K562 (cell line): ENCODE measurements around the gene ETFBKMT. TPM values are rescaled to one million over a fixed set of nuclear protein-coding genes. Genes with fewer than 3 reads are reported as not detected.

Source experiments
- BCOR ChIP-seq: fragments of 450-650 bp; IDR thresholded peaks from 2 replicates; pipeline ENCODE4 v1.6.1; 2016
- BHLHE40 ChIP-seq: IDR thresholded peaks from 2 replicates; pipeline ENCODE4 v1.6.1; 2011; ENCODE audit warnings: low read length, improper control_type of control experiment
- CCNT2 ChIP-seq: IDR thresholded peaks from 2 replicates; pipeline ENCODE4 v1.6.1; 2011; ENCODE audit warnings: borderline replicate concordance, low read depth, mild to moderate bottlenecking, moderate library complexity, mixed read lengths, low read length; ENCODE audit not compliant: insufficient read length; ENCODE audit errors: extremely low read depth
- FOSL1 ChIP-seq: fragments of 200-800 bp; sonication (Bioruptor generic); conservative IDR thresholded peaks from 2 replicates; pipeline ENCODE4 v1.6.1; 2016; ENCODE audit warnings: missing genetic modification characterization, missing compliant biosample characterization
- GABPB1 ChIP-seq: sonication (generic); formaldehyde crosslinking; IDR thresholded peaks from 2 replicates; pipeline ENCODE4 v1.8.0; 2022; ENCODE audit warnings: mild to moderate bottlenecking, missing genetic modification reagents
- HDAC1 ChIP-seq, 2 experiments: fragments of 450-650 bp; IDR thresholded peaks; 2 replicates each; pipeline ENCODE4 v1.6.1; 2016 to 2017; ENCODE audit warnings: inconsistent platforms in 1 of 2, mild to moderate bottlenecking in 1 of 2, moderate library complexity in 1 of 2
- JUND ChIP-seq, 2 experiments: IDR thresholded peaks; 2 replicates in 1 of 2; 3 replicates in 1 of 2; pipeline ENCODE4 v1.6.1; 2011; ENCODE audit warnings: borderline replicate concordance in 2 of 2, low read depth in 2 of 2, low read length in 2 of 2, improper control_type of control experiment in 1 of 2, missing biosample characterization in 1 of 2, missing genetic modification characterization in 1 of 2, missing genetic modification reagents in 1 of 2
- KDM1A ChIP-seq, 2 experiments: fragments of 450-650 bp; IDR thresholded peaks; 2 replicates each; pipeline ENCODE4 v1.6.1; 2016; ENCODE audit warnings: mild to moderate bottlenecking in 2 of 2
- LARP7 ChIP-seq: fragments of 450-650 bp; IDR thresholded peaks from 2 replicates; pipeline ENCODE4 v1.6.1; 2016
- MTA1 ChIP-seq: fragments of 450-650 bp; IDR thresholded peaks from 2 replicates; pipeline ENCODE4 v1.6.1; 2017; ENCODE audit warnings: borderline replicate concordance
- NCOR1 ChIP-seq: fragments of 450-650 bp; IDR thresholded peaks from 2 replicates; pipeline ENCODE4 v1.6.1; 2016; ENCODE audit warnings: mild to moderate bottlenecking, moderate library complexity
- NRF1 ChIP-seq, 2 experiments: fragments of 450-650 bp; IDR thresholded peaks in 1 of 2; conservative IDR thresholded peaks in 1 of 2; 2 replicates each; pipeline ENCODE4 v1.6.1; 2014; ENCODE audit warnings: mild to moderate bottlenecking in 2 of 2
- OTX1 ChIP-seq: fragments of 450-650 bp; formaldehyde crosslinking; IDR thresholded peaks from 2 replicates; pipeline ENCODE4 v1.4.0; 2022; ENCODE audit warnings: mild to moderate bottlenecking
- TEAD4 ChIP-seq, 2 experiments: sonication (generic) in 1 of 2; formaldehyde crosslinking in 1 of 2; IDR thresholded peaks; 2 replicates each; pipeline versions ENCODE4 v1.6.1 to v1.8.0; 2012 to 2022; ENCODE audit warnings: borderline replicate concordance in 1 of 2, inconsistent platforms in 1 of 2, low read length in 1 of 2, mild to moderate bottlenecking in 1 of 2, missing genetic modification reagents in 1 of 2
- TFAM ChIP-seq: fragments of 250-450 bp; sonication (Bioruptor Pico); conservative IDR thresholded peaks from 2 replicates; pipeline ENCODE4 v1.5.0; 2021; ENCODE audit warnings: mild to moderate bottlenecking, moderate library complexity
- ZFPM2 ChIP-seq: fragments of 250-450 bp; sonication (Bioruptor Pico); IDR thresholded peaks from 2 replicates; pipeline ENCODE4 v1.5.1; 2022; ENCODE audit warnings: mild to moderate bottlenecking
- ZKSCAN3 ChIP-seq: fragments of 250-450 bp; sonication (Bioruptor Pico); IDR thresholded peaks from 2 replicates; pipeline ENCODE4 v1.4.0; 2020
- ZNF444 ChIP-seq: fragments of 250-450 bp; sonication (Bioruptor Pico); IDR thresholded peaks from 2 replicates; pipeline ENCODE4 v1.4.0; 2020; ENCODE audit warnings: mild to moderate bottlenecking, moderate library complexity
- ZNF583 ChIP-seq: fragments of 250-450 bp; sonication (Bioruptor Pico); IDR thresholded peaks from 2 replicates; pipeline ENCODE4 v1.4.0; 2020
- polyA plus RNA-seq, 8 experiments: library from polyadenylated mRNA; depleted of rRNA in 4 of 8; stranded (reverse) in 5 of 8; unstranded in 3 of 8; fragments of >200 nt; fragmentation: Nextera tagmentation in 2 of 8; fragmentation: Illumina TruSeq in 1 of 8; extraction: Ambion mirVana in 2 of 8; extraction: Trizol in 1 of 8; gene quantifications; 2 replicates each; pipeline versions ENCODE4 v1.2.1 to v1.2.3, GENCODE V29; 2011 to 2014; ENCODE audit warnings: inconsistent platforms in 1 of 8, missing spikeins in 1 of 8
- total RNA-seq, 7 experiments: library from RNA; depleted of rRNA in 6 of 7; stranded (reverse); fragments of >200 nt in 6 of 7; fragmentation: Illumina TruSeq in 2 of 7; extraction: Trizol in 2 of 7; gene quantifications; 2 replicates each; pipeline versions ENCODE4 v1.2.1 to v1.2.3, GENCODE V29; 2011 to 2021; ENCODE audit warnings: low replicate concordance in 1 of 7
- TF ChIP-seq, protein P1 (sequence below), 2 experiments: fragments of 450-650 bp; conservative IDR thresholded peaks; 2 replicates each; pipeline ENCODE4 v1.6.1; 2017; ENCODE audit warnings: mild to moderate bottlenecking in 2 of 2, moderate library complexity in 2 of 2
- TF ChIP-seq, protein P2 (sequence below): fragments of 250-450 bp; sonication (Bioruptor Pico); IDR thresholded peaks from 2 replicates; pipeline ENCODE4 v1.5.0; 2021
- TF ChIP-seq, protein P3 (sequence below): sonication (generic); formaldehyde crosslinking; IDR thresholded peaks from 2 replicates; pipeline ENCODE4 v1.8.1; 2022; ENCODE audit warnings: missing genetic modification reagents
- TF ChIP-seq, protein P4 (sequence below): fragments of 450-650 bp; IDR thresholded peaks from 2 replicates; pipeline ENCODE4 v1.6.1; 2016; ENCODE audit warnings: low read depth, mild to moderate bottlenecking, moderate library complexity
- TF ChIP-seq, protein P5 (sequence below), 2 experiments: fragments of 450-650 bp in 1 of 2; sonication (generic) in 1 of 2; formaldehyde crosslinking in 1 of 2; IDR thresholded peaks in 1 of 2; conservative IDR thresholded peaks in 1 of 2; 2 replicates each; pipeline versions ENCODE4 v1.6.1 to v1.8.1; 2016 to 2023; ENCODE audit warnings: mild to moderate bottlenecking in 2 of 2, moderate library complexity in 2 of 2, inconsistent platforms in 1 of 2, missing genetic modification reagents in 1 of 2

ETFBKMT gene
- total and polyA plus RNA-seq, 9 of the 15 experiments (the other 6 are each of a cell fraction or from before 2014, with no cell fraction given) = 0.18 to 1.7 (median 0.96) TPM

DNA sequence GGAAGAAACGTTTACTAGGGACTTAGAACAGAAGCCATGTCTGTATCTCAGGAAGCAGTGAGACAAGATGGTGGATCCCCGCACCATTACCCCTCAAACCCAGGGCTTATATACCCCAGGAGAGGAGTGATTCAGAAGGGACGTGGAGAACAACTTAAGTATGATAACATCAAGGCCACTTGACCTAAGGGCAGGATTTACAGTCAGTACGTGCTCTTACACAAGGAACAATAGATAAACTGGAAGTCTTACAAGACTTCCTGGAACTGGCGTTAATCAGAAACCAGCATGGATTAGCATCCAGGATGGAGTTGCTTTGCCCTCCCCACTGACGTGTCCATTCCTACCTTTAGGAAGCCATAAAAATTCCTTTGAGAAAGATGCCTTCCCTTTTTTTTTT, 8.6 kb upstream of the ETFBKMT start (continued):
- TF ChIP-seq GABPB1 (CRISPR knock-in tag) (0 out of 2 replicates have a peak, but pooled peaks have one; percentile 13), MTA1 (no peak), ZNF444 (CRISPR knock-in tag) (no peak), HDAC1 (IDR thresholded peaks at IDR 0.05) (peak in 1 of 2 experiments; percentile 97; a peak in 2 of 4 replicates), TEAD4 (IDR thresholded peaks at IDR 0.05; ENCODE audit: low read length) (peak; percentile 42; the same call in 1 of the 2 replicates), TEAD4 (CRISPR knock-in tag; IDR thresholded peaks at IDR 0.05; ENCODE audit: borderline replicate concordance) (no peak), LARP7 (no peak), NCOR1 (peak; percentile 49), ZFPM2 (CRISPR knock-in tag) (no peak), FOSL1 (tag) (peak; percentile 66), BHLHE40 (peak; percentile 79), TFAM (CRISPR knock-in tag) (no peak), OTX1 (no peak), ZKSCAN3 (CRISPR knock-in tag) (no peak), NRF1 (conservative IDR thresholded peaks at IDR 0.05 in 1 of 2, IDR thresholded peaks at IDR 0.05 in 1 of 2) (no peak), BCOR (0 out of 2 replicates have a peak, but pooled peaks have one; percentile 11), ZNF583 (CRISPR knock-in tag) (no peak), CCNT2 (no peak), JUND (IDR thresholded peaks at IDR 0.05; ENCODE audit: borderline replicate concordance, low read depth, low read length) (no peak), JUND (tag; IDR thresholded peaks at IDR 0.05; ENCODE audit: borderline replicate concordance, low read depth, low read length) (peak; percentile 61; the same call in 1 of the 3 replicates), KDM1A (IDR thresholded peaks at IDR 0.05) (peak; percentile 96 to 97)
- TF ChIP-seq, protein P1, sequence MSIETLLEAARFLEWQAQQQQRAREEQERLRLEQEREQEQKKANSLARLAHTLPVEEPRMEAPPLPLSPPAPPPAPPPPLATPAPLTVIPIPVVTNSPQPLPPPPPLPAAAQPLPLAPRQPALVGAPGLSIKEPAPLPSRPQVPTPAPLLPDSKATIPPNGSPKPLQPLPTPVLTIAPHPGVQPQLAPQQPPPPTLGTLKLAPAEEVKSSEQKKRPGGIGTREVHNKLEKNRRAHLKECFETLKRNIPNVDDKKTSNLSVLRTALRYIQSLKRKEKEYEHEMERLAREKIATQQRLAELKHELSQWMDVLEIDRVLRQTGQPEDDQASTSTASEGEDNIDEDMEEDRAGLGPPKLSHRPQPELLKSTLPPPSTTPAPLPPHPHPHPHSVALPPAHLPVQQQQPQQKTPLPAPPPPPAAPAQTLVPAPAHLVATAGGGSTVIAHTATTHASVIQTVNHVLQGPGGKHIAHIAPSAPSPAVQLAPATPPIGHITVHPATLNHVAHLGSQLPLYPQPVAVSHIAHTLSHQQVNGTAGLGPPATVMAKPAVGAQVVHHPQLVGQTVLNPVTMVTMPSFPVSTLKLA (conservative IDR thresholded peaks at IDR 0.05) = peak in 1 of 2 experiments; percentile 42; a peak in 2 of 4 replicates
- TF ChIP-seq, protein P2, sequence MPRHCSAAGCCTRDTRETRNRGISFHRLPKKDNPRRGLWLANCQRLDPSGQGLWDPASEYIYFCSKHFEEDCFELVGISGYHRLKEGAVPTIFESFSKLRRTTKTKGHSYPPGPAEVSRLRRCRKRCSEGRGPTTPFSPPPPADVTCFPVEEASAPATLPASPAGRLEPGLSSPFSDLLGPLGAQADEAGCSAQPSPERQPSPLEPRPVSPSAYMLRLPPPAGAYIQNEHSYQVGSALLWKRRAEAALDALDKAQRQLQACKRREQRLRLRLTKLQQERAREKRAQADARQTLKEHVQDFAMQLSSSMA (CRISPR knock-in tag) = no peak
- TF ChIP-seq, protein P3, sequence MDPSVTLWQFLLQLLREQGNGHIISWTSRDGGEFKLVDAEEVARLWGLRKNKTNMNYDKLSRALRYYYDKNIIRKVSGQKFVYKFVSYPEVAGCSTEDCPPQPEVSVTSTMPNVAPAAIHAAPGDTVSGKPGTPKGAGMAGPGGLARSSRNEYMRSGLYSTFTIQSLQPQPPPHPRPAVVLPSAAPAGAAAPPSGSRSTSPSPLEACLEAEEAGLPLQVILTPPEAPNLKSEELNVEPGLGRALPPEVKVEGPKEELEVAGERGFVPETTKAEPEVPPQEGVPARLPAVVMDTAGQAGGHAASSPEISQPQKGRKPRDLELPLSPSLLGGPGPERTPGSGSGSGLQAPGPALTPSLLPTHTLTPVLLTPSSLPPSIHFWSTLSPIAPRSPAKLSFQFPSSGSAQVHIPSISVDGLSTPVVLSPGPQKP (CRISPR knock-in tag) = no peak
- TF ChIP-seq, protein P4, sequence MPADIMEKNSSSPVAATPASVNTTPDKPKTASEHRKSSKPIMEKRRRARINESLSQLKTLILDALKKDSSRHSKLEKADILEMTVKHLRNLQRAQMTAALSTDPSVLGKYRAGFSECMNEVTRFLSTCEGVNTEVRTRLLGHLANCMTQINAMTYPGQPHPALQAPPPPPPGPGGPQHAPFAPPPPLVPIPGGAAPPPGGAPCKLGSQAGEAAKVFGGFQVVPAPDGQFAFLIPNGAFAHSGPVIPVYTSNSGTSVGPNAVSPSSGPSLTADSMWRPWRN = peak; percentile 92
- TF ChIP-seq, protein P5, sequence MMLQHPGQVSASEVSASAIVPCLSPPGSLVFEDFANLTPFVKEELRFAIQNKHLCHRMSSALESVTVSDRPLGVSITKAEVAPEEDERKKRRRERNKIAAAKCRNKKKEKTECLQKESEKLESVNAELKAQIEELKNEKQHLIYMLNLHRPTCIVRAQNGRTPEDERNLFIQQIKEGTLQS (IDR thresholded peaks at IDR 0.05) = peak; percentile 23; the same call in 1 of the 2 replicates
- TF ChIP-seq, protein P5 (CRISPR knock-in tag; conservative IDR thresholded peaks at IDR 0.05) = no peak
